Suppressor macrophage (primary cell): ENCODE results near the gene HIVEP1.
A peak's percentile ranks its signal among the peaks of the same experiment; 100 is the strongest.

ENCODE experiments used
- DNase-seq, 4 experiments: peaks; one replicate each; pipeline ENCODE4 v3.0.0-alpha.2; 2020 to 2022

HIVEP1 gene

DNA sequence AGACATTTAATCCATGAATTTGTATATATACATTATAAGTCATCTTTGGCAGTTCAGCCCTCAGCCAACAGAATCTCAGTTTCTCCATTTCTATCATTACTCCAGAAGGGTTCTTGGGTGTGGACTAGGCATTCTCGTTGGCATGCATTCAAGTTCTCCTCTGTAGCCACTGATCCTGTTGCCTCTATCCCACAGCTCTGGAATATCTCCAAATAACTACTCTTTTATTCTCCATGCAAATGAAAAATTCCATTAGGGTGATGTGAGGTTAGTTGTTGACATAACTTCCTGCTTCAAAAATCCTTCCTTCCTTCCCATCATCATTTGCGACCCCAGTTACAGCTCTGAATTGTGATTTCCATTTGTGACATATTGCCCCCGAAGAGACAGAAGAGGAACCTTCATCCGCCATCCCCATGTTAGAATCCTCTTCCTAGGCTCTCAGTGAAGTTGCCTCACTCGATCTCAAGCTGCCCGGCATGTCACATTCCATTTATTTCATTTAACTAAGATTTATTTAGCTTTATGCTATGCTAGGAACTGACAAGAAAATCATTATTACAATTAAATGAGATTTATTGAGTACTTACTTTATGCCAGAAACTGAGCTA lies 184.3 kb downstream of the HIVEP1 start:
- no peak for DNase-seq

- no peak for DNase-seq
These were observed 186.7 kb downstream of the HIVEP1 start for GRCh38 chr6:12198851-12199250.

- DNase-seq = peak; percentile 18 to 57 (median 48)
These were observed 188.0 kb downstream of the HIVEP1 start for GRCh38 chr6:12200015-12200564.

DNA sequence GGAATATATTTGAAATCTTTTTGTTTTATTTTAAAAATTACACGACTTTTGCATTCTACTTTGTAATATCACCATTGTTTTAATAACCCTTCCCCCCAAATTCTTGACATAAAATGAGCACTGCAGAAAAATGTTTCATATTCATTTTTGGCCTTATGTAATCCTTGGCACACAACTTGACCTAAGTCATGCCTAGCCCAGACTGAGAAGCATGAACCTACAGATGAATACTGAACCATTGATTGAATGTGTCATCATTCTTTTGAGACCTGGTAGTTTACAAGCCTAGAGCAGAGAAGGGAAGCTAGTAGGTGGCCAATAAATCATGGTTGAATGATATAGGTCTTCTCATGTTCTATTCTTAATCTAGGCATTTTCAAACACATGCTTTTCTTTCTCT lies 188.6 kb downstream of the HIVEP1 start:
- no peak for DNase-seq

DNA sequence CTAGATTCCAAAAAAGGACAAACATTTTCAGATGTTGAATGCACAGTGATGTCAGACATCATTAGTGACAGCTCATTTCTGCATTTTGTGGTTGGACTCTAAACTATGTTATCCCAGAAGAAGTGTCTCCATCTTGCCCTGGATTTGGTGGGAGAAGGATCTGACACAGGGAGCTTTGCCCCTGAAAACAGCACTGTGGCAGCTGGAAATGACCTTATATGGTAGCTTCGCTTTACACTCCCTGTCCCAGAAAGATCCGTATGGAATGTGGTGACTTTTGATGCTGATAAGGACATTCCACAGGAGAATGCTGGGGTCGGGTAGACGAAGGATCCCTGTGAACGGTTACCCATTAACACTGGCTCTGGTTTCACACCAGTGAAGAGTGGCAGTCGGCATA lies 190.9 kb downstream of the HIVEP1 start:
- DNase-seq = no peak

GRCh38 chr6:12208190-12208589 lies 196.1 kb downstream of the HIVEP1 start:
- peak; percentile 87 to 97 (median 92) for DNase-seq

GRCh38 chr6:12208673-12209072 lies 196.6 kb downstream of the HIVEP1 start:
- DNase-seq = no peak
